Measurements from ENCODE around the gene ATP1A4.
A peak's percentile ranks its signal among the peaks of the same experiment; 100 is the strongest.
"Not testable (repeated sequence)": the region's sequence is repeated elsewhere in the genome, so short reads cannot be mapped to it uniquely, and the experiment has no call there.

ATP1A4 gene

GRCh38 chr1:160123726-160124125 is 27.7 kb upstream of the ATP1A4 start:
- no peak for DNase-seq (ENCODE audit: low read depth in 2 of 2)

GRCh38 chr1:160124705-160125478 is 26.5 kb upstream of the ATP1A4 start:
- DNase-seq (ENCODE audit: low read depth in 2 of 2) = peak; percentile 18 to 22

GRCh38 chr1:160125746-160126145 is 25.7 kb upstream of the ATP1A4 start:
- no peak for DNase-seq (ENCODE audit: low read depth in 2 of 2)

- not testable (repeated sequence) for DNase-seq (ENCODE audit: low read depth in 2 of 2)
These were observed 25.1 kb upstream of the ATP1A4 start for GRCh38 chr1:160126342-160126741.

- no peak for DNase-seq (ENCODE audit: low read depth in 2 of 2)
These were observed 24.0 kb upstream of the ATP1A4 start for GRCh38 chr1:160127381-160127780.

GRCh38 chr1:160127865-160128523 is 23.4 kb upstream of the ATP1A4 start:
- DNase-seq (ENCODE audit: low read depth in 2 of 2) = no peak

GRCh38 chr1:160128636-160129035 is 22.8 kb upstream of the ATP1A4 start:
- no peak for DNase-seq (ENCODE audit: low read depth in 2 of 2)

- DNase-seq (ENCODE audit: low read depth in 2 of 2) = no peak
These were observed 22.4 kb upstream of the ATP1A4 start for GRCh38 chr1:160129046-160129445.

GRCh38 chr1:160129558-160129957 is 21.8 kb upstream of the ATP1A4 start:
- DNase-seq (ENCODE audit: low read depth in 2 of 2) = no peak

- DNase-seq (ENCODE audit: low read depth in 2 of 2) = no peak
These were observed 21.4 kb upstream of the ATP1A4 start for GRCh38 chr1:160129966-160130365.

- DNase-seq (ENCODE audit: low read depth in 2 of 2) = no peak
These were observed 20.9 kb upstream of the ATP1A4 start for GRCh38 chr1:160130486-160130885.

- no peak for DNase-seq (ENCODE audit: low read depth in 2 of 2)
These were observed 20.5 kb upstream of the ATP1A4 start for GRCh38 chr1:160130939-160131338.

GRCh38 chr1:160131803-160132565 is 19.4 kb upstream of the ATP1A4 start:
- DNase-seq (ENCODE audit: low read depth in 2 of 2) = no peak

- no peak for DNase-seq (ENCODE audit: low read depth in 2 of 2)
These were observed 17.2 kb upstream of the ATP1A4 start for GRCh38 chr1:160133990-160134770.

GRCh38 chr1:160134791-160135572 is 16.4 kb upstream of the ATP1A4 start:
- DNase-seq (ENCODE audit: low read depth in 2 of 2) = no peak

- no peak for DNase-seq (ENCODE audit: low read depth in 2 of 2)
These were observed 15.1 kb upstream of the ATP1A4 start for GRCh38 chr1:160136121-160136925.

- DNase-seq (ENCODE audit: low read depth in 2 of 2) = no peak
These were observed 14.5 kb upstream of the ATP1A4 start for GRCh38 chr1:160136926-160137200.

GRCh38 chr1:160137216-160137862 is 14.1 kb upstream of the ATP1A4 start:
- DNase-seq (ENCODE audit: low read depth in 2 of 2) = no peak

GRCh38 chr1:160139840-160140239 is 11.6 kb upstream of the ATP1A4 start:
- DNase-seq (ENCODE audit: low read depth in 2 of 2) = no peak

GRCh38 chr1:160143695-160144094 is 7.7 kb upstream of the ATP1A4 start:
- DNase-seq (ENCODE audit: low read depth in 2 of 2) = no peak

All from fibroblast of skin of left quadriceps (primary cell).